ENCODE data around the gene KCNJ6.
"Not testable (repeated sequence)": the region's sequence is repeated elsewhere in the genome, so short reads cannot be mapped to it uniquely, and the experiment has no call there.

KCNJ6 gene

DNA sequence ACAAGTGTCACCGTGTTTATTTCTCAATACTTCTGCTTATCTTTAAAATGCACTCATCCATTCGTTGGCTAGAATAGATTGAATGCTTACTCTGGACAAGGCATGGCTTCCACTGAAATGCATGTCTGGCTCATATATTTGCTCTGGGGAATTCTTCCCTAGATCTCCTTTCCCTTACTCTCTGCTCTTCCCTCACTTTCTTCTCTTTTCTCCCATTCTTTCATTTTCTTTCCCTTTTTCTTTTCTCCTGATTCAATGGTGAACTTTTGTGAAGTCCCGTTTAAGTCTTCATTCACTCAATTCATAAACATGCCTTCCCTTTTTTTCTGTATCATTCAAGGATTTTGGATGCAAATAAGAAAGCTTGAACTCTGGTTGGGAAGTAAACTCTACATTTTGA is 315.2 kb downstream of the KCNJ6 start:
- DNase-seq (ENCODE audit: low read depth, low spot score), result no peak
- H3K4me3 ChIP-seq (ENCODE audit: low read length), result no peak overlapping the region

DNA sequence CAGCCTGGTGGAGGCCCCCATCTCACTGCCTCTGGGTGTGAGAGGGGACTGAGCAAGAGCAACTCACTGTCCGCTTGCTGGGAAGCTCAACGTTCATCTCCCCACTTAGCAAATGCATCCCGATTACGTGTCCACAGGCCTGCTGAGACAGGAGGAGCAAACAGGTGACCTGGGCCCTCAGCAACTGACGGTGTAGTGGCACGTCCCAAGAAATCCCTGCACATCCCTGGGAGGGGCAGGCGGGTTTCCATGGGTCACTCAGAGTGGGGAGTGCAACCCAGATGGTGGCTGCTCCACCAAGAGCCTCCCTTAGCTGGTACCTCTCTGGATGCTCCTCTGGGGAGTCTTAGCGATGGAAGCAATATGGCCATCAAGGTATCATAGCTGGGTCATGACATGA is 320.3 kb downstream of the KCNJ6 start:
- H3K4me3 ChIP-seq (ENCODE audit: low read length), result no peak overlapping the region
- DNase-seq (ENCODE audit: low read depth, low spot score), result no peak

DNA sequence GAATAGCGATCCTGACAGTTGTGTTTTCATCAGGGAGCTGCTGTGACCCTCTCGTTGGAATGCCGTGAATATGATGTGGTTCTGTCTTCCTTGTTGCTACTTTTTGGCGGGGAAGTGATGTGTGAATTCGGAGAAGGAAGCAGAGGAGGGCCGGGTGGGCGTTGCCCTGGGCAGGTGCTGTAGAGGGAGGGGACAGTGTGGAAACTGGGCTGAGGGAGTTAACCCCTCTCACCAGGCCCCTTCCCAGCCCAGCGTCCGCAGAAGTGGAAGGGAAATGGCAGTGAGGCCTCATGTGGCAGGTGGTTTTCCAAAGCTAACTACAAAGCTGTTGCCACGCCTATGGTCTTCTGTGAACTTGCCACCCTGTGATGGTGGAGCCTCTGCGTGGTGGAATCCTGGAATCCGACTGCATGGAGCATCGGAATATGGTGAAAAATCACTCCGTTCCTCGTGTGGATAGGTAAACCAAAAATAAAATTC is 321.7 kb downstream of the KCNJ6 start:
- DNase-seq (ENCODE audit: low read depth, low spot score), result no peak
- H3K4me3 ChIP-seq (ENCODE audit: low read length), result no peak overlapping the region

DNA sequence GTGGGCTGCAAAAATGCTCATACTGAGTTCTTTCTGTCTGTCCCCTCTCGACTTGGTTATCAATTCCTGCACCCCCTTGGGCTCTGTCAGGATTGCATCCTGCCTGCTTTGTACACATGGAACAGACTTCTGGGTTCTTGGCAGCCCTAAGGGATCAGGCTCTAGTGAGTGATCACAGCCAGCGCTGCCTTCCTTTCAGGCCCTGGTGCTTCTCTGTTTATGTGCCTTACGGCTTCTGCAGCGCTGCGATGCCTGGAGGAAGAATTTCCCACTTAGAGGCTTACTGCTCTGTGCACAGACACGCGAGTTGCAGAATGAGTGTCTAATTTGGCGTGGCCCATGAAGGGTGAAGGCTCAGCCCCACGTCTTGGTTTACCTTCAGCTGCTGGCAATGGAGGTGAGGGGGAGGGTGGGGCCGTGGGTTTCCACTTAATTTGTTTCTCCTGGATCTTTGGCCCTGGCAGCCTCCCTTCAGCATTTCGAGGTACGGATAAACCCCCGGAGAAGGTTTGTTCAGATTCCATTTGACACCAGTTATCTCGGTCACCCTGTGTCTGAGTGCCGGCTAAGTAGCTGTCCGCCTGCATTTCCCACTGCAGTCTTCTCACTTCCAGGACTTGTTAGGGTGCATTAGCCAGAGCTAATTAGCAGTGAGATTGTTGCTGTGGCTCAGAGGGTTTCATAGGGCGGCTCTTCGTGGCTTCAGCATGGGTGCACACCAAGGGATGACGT is 322.4 kb downstream of the KCNJ6 start:
- no peak overlapping the region for H3K4me3 ChIP-seq (ENCODE audit: low read length)
- no peak for DNase-seq (ENCODE audit: low read depth, low spot score)

DNA sequence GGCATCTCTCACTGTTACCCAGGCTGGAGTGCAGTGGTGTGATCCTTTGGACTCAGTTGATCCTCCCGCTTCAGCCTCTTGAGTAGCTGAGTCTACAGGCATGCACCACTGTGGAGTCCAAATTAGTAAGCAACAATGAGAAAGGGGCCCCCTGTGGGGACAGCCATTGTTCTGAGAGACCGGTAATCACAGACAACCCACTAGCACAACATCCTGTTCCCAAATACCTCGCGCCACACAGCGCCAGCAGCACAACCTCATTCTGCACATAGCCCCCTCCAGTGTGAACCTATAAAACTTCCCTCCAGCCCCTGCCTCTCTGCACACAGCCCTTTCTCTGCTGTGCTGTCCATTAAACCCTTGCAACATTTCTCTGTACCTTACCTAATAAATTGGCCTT is 323.2 kb downstream of the KCNJ6 start:
- no peak overlapping the region for H3K4me3 ChIP-seq (ENCODE audit: low read length)
- peak; percentile 20 for DNase-seq (ENCODE audit: low read depth, low spot score)

DNA sequence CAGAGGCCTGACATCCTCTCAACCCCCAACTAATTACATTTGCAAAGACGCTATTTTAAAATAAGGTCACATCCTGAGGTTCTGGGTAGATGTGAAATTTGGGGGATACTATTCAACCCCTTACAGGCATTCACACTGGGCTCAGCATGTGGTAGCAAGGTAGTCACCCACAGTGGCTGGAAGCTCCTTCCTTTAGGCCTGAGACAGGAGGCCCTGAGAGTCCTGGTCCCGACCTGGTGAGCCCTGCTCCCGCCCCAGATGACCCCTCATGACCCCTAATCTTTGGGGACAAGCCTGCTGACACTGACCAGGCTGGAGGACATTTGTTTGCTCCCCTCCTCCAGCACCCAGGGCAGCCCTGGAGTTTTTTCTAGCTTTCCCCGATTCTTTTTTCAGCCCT is 323.8 kb downstream of the KCNJ6 start:
- no peak for DNase-seq (ENCODE audit: low read depth, low spot score)
- no peak overlapping the region for H3K4me3 ChIP-seq (ENCODE audit: low read length)

DNA sequence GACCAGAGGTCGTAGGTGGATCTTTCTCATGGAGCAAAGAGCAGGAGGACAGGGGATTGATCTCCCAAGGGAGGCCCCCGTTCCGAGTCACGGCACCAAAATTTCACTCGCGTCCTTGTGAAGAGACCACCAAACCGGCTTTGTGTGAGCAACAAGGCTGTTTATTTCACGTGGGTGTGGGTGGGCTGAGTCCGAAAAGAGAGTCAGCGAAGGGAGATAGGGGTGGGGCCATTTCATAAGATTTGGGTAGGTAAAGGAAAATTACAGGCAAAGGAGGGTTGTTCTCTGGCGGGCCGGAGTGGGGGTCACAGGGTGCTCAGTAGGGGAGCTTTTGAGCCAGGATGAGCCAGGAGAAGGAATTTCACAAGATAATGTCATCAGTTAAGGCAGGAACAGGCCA is 324.3 kb downstream of the KCNJ6 start:
- DNase-seq (ENCODE audit: low read depth, low spot score); H3K4me3 ChIP-seq (ENCODE audit: low read length): not testable (repeated sequence)

DNA sequence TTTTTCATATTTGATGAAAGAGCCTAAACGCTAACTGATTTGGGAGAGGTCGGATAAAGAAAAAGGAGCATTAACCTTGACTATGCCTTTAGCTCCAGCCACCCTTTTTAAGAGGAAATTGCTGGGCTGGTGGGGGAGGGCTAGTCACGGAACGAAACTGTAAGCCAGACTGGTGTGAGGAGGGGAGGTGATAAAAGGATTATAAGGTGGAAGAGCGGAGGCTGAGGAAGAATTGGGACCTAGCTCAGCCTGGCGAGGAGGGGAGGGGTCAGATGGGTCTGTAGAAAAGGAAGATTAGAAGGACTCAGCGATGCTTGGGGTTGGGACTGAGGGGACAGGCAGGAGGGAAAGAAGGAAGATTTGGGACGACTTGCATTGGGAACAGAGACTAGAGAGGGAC is 325.4 kb downstream of the KCNJ6 start:
- not testable (repeated sequence) for H3K4me3 ChIP-seq (ENCODE audit: low read length); DNase-seq (ENCODE audit: low read depth, low spot score)

DNA sequence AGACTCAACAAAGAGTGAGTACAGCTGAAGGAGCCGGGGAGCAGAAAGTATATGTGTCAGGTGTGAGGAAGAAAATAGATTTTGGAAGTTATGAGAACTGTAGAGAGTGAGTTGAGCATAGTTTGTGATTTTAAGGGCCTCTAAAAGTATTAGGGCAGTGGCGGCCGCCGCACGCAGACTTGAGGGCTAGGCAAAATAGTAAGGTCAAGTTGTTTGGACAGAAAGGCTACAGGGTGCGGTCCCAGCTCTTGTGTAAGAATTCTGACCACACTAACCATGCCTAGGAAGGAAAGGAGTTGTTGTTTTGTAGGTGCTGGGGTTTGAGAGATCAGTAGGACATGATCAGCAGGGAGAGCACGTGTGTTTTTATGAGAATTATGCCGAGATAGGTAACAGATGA is 327.6 kb downstream of the KCNJ6 start:
- H3K4me3 ChIP-seq (ENCODE audit: low read length); DNase-seq (ENCODE audit: low read depth, low spot score): not testable (repeated sequence)

DNA sequence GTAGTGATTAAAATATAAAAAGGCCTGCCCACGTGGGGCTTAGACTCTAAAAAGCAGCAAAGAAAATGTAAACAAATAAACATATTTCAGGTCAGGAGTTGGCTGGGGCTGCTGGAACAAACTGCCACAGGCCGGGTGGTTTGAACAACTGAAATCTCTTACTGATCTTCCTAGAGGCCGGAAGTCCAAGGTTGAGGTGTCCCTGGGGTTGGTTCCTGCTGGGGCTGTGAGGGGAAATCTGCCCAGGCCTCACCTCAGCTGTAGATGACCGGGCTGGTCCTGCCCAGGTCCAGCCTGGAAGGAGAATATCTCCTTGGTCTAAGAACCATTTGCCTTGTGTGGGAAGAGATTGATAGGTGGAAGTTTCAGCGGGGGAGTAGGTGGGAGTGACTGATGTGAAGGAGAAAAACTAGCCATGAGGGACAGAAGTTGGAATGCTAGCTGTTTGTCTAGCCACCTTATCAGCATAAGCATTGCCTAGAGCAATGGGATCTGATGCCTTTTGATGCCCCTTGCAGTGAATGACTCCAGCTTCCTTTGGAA is 328.6 kb downstream of the KCNJ6 start:
- no peak overlapping the region for H3K4me3 ChIP-seq (ENCODE audit: low read length)
- DNase-seq (ENCODE audit: low read depth, low spot score), result no peak

DNA sequence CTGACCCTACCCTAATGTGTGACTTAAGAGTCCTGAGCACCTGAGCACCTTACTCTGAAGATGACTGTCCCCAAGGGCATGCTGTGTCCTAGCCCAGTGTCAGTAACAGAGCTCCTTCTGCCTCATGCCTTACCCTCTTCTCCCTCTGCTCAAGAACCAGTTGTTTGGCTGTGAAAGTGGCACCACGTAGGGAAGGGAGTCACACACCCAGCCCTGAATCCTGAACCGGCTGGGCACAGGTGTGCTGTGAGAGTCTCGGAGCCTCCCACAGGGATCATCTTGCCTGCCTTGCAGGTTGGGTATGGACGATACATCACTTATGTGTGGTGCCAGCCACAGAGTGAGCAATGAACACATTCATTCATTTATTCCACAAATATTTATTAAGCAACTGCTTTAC is 329.1 kb downstream of the KCNJ6 start:
- H3K4me3 ChIP-seq (ENCODE audit: low read length), result no peak overlapping the region
- DNase-seq (ENCODE audit: low read depth, low spot score), result no peak

DNA sequence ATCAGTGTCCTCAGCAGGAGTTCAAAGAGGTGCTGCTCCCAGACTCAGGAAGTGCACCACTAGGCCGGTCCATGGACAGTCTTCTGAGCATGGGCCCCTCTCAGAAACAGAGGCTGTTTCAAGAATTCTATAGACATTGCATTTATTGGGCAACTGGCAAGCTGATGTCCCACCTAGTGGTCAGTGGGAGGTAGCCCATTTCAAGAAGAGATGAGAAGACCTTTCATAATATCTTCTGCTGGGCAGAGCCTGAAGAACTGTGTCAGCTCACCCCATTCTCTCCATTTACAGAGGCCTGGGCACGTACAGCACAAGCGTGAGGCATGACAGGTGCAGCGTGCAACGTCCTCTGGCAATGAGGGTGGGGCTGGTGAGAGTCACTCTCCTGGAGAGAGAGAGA is 333.7 kb downstream of the KCNJ6 start:
- no peak overlapping the region for H3K4me3 ChIP-seq (ENCODE audit: low read length)
- no peak for DNase-seq (ENCODE audit: low read depth, low spot score)

DNA sequence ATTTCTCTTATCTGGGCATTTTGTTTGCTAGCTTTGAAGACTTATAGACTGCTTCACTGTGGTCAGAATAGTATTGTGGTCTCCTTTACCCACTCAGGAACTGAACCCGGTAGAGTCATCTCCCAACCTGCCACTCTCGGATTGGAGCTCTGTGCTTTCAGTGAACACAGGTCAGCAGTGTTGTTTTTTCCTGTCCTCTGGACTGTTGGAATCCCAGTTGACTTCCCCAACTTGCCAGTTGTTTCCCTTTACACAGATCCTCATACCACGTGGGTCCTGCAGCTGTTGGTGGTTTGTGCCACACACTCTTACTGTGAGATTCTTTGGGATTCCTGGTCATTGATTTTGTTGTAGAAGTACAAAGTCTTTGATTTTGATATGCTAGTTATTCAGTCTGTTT is 335.6 kb downstream of the KCNJ6 start:
- no peak overlapping the region for H3K4me3 ChIP-seq (ENCODE audit: low read length)
- no peak for DNase-seq (ENCODE audit: low read depth, low spot score)

DNA sequence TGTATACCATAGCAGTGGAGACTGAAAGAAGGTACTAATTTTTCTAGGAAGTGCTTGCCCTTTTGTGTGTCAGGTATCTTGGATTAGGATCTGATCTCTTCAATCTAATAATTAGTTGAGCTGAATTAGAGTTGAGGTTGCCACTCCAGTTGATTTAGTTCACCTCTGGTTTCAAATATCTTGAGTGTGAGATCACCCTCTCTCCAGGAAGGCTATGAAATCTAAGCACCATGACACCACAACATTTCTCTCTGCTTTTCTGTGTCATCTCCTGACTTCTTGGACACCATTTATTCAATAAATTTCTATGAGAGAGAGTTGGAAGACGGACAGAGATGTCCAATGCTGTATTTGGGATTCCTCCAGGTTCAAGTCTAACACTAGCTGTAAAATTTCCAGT is 336.9 kb downstream of the KCNJ6 start:
- DNase-seq (ENCODE audit: low read depth, low spot score), result no peak
- H3K4me3 ChIP-seq (ENCODE audit: low read length), result no peak overlapping the region

DNA sequence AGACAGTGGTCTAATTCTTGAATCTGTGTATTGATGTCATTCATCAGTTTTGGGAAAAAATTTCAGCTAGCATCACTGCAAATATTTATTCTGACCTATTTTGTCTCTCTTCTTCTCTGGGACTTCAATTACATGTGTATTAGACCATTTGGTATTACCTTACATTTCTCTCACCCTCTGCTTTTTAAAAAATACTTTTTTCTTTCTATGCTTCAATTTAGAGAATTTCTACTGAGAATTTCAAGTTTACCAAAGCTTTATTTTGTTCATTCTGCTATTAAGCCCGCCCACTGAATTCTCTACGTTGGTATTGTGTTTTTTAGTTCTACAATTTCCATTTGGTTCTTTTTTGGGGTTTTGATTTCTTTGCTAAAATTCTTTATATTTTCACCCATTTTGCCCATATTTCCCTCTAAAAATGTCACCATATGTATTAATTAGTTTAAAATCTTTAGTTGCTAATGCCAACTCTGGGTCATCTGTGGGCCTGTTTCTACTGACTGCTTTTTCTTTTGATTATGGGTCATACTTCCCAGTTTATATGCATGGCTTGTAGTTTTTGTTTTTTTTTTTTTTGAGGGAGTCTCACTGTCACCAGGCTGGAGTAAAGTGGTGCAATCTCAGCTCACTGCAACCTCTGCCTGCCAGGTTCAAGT is 337.7 kb downstream of the KCNJ6 start:
- no peak for DNase-seq (ENCODE audit: low read depth, low spot score)
- no peak overlapping the region for H3K4me3 ChIP-seq (ENCODE audit: low read length)

DNA sequence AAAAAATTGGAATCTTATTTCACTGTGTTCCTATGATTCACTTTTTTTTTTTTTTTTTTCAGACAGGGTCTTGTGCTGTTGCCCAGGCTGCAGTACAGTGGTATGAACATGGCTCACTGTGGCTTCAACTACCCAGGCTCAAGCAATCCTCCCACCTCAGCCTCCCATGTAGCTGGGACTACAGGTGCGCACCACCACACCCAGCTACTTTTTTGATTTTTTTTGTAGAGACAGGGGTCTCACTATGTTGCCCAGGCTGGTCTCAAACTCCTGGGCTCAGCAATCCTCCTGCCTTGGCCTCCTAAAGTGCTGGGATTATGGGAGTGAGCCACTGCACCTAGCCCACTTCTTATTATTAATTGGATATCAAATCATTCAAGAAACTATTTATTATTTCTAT is 339.3 kb downstream of the KCNJ6 start:
- H3K4me3 ChIP-seq (ENCODE audit: low read length); DNase-seq (ENCODE audit: low read depth, low spot score): not testable (repeated sequence)

DNA sequence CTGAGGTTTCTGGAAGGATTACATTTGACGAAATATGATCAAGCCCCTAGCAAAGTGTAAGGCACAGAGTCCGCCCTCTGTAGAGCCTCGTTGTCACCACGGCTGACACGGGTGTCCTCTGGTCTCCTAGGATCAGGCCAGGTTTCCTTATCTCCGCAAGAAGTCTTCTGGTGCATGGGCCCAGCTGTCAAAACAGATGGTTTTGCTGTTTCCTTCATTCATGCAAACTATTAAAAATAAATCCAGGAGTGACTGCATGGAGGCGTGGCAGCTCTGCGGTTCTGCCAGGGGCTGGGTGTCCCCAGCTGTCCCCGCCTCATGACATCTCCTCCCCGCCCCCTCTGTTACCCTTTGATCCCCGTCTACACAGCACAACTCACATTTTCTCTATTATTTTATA is 340.7 kb downstream of the KCNJ6 start:
- no peak for DNase-seq (ENCODE audit: low read depth, low spot score)
- no peak overlapping the region for H3K4me3 ChIP-seq (ENCODE audit: low read length)

DNA sequence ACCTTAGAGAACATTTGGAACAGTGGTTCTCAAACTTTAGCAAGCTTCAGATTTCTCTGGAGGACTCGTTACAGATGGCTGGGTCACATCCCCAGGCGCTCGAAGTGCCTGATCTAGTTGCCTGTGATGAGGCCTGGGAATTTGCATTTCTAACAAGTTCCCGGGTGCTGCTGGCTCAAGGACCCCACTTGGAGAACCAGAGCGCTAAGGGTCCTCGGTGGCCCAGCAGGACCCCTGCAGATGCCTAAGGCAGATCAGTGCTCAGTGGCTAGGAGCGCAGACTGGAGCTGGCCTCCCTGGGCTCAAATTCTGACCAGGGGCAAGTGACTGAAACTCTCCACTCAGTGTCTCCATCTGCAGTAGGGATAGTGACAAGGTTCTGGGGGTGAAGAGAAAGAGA is 341.5 kb downstream of the KCNJ6 start:
- no peak for DNase-seq (ENCODE audit: low read depth, low spot score)

DNA sequence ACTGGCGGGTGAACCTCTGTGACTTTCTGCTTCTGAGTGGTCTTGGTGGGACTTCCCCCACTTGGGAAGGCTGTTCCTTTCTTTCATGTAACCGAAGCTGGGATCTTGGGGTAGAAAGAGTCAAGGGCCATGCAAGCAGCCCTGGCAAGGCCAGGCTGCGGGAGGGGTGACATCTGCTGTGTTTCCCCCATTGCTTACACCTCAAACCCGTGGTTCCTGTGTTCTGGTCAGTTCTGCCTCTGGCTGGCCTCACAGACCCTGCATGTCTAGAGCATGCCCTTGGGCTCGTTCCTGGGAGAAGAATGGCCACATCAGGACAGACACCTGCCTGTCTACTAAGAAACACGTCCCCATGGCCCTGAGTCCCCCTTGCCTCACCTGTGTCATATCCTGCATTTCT is 341.9 kb downstream of the KCNJ6 start:
- no peak for DNase-seq (ENCODE audit: low read depth, low spot score)
- no peak overlapping the region for H3K4me3 ChIP-seq (ENCODE audit: low read length)

More for the DNA sequence above, 341.5 kb downstream of the KCNJ6 start:
- no peak overlapping the region for H3K4me3 ChIP-seq (ENCODE audit: low read length)

DNA sequence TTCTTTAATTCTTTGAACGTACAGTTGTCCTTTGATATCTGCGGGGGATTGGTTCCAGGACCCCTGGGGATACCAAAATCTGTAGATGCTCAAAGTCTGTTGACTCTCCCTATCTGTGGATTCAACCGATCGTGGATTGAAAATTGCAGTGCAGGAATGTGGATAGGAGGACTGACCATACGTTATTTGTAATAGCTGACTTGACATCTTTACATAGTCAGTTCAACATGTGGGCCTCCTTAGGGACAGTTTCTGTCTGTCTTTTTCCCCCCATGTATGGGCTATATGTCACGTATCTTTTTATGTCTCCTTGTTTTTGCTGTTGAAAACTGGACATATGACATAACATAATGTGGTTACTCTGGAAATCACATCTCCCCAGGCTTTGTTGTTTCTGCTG is 344.8 kb downstream of the KCNJ6 start:
- no peak for DNase-seq (ENCODE audit: low read depth, low spot score)
- H3K4me3 ChIP-seq (ENCODE audit: low read length), result no peak overlapping the region

DNA sequence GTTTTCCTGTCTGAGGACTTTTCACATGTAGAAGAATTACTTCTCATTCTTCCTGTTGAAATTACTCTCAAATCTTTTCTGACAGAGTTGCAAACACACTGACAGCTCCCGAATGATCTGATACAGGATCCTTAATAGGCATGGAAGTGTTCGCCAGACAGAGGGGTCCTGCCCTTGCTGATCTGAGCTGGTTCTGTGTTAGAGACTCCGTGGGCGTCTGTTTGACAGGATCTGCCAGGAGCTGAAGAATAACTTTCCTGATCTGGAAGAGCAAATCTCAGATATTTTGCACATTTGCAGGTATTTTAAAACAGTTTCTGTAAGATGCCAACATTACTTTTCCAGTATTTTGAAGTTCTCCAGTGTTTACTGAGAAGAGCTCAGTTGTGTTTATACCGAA is 347.3 kb downstream of the KCNJ6 start:
- no peak overlapping the region for H3K4me3 ChIP-seq (ENCODE audit: low read length)
- DNase-seq (ENCODE audit: low read depth, low spot score), result no peak

All from Jurkat, Clone E6-1 (cell line).